HG03432 (cell line): ENCODE results near the gene RAD51C.
A peak's percentile ranks its signal among the peaks of the same experiment; 100 is the strongest.
"Not testable (repeated sequence)": the region's sequence is repeated elsewhere in the genome, so short reads cannot be mapped to it uniquely, and the experiment has no call there.

Experiments used
- ATAC-seq: cut with Tn5 transposase; IDR thresholded peaks from one replicate; pipeline ENCODE4 v1.9.1; 2021; ENCODE audit warnings: mild to moderate bottlenecking, moderate library complexity; ENCODE audit not compliant: unreplicated experiment

Gene RAD51C

GRCh38 chr17:58734040-58734439 is 41.6 kb downstream of the RAD51C start:
- no peak for ATAC-seq

GRCh38 chr17:58734811-58735210 is 42.4 kb downstream of the RAD51C start:
- ATAC-seq, result no peak

DNA sequence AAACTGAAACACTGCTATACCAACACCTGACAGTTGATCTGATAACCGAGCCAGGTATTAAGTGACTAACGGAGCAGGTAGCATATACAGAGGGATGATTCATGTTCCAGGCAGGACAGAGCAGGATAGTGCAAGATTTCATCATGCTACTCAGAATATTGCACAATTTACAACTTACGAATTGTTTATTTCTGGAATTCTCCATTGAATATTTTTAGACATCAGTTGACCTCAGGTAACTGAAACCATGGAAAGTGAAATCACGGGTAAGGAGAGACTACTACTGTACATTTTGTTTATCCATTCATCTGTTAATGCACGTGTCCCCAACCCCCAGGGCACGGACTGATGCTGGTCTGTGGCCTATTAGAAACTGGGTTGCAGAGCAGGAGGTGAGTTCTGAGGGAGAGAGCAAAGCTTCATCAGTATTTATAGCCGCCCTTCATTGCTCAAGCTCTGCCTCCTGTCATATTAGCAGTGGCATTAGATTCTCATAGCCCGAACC is 48.8 kb downstream of the RAD51C start:
- ATAC-seq, result no peak

GRCh38 chr17:58747674-58748073 is 55.3 kb downstream of the RAD51C start:
- ATAC-seq, result no peak

DNA sequence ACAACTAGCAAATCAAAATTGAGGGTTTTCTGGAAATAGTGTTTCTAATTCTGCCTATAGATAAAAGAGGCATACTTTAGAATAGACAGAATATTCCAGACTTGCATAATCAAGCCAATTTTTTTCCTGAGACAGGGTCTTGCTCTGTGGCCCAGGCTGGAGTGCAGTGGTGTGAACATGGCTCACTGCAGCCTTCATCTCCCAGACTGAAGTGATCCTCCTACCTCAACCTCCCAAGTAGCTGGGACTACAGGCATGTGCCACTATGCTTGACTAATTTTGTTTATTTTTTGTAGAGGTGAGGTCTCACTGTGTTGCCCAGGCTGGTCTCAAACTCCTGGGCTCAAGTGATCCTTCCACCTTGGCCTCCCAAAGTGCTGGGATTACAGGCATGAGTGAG is 57.2 kb downstream of the RAD51C start:
- not testable (repeated sequence) for ATAC-seq

DNA sequence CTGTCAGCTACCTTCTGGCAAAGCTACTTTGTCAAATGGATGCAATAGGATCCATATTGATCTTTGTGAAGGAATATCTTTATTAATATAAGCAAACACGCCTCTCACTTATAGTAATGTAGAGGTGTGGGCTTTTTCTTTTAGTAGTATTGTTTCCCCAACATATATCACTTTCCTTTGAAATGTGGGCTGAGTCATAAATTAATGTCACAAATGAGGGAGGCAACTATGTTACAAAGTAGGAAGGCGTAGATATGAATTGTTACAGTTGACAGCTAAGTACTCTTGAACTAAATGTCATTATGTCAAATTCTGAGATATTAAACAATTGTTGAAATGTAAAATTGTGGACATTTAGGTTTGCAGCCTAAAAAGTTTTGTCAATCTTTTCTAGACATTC is 60.6 kb downstream of the RAD51C start:
- ATAC-seq, result no peak

- ATAC-seq, result peak; percentile 10
These were observed 62.8 kb downstream of the RAD51C start for GRCh38 chr17:58755269-58755576.

GRCh38 chr17:58755577-58756245 is 63.3 kb downstream of the RAD51C start, which contains the start of gene PPM1E:
Gene PPM1E (plus strand): TSS chr17:58755854.
- peak; percentile 60 for ATAC-seq

DNA sequence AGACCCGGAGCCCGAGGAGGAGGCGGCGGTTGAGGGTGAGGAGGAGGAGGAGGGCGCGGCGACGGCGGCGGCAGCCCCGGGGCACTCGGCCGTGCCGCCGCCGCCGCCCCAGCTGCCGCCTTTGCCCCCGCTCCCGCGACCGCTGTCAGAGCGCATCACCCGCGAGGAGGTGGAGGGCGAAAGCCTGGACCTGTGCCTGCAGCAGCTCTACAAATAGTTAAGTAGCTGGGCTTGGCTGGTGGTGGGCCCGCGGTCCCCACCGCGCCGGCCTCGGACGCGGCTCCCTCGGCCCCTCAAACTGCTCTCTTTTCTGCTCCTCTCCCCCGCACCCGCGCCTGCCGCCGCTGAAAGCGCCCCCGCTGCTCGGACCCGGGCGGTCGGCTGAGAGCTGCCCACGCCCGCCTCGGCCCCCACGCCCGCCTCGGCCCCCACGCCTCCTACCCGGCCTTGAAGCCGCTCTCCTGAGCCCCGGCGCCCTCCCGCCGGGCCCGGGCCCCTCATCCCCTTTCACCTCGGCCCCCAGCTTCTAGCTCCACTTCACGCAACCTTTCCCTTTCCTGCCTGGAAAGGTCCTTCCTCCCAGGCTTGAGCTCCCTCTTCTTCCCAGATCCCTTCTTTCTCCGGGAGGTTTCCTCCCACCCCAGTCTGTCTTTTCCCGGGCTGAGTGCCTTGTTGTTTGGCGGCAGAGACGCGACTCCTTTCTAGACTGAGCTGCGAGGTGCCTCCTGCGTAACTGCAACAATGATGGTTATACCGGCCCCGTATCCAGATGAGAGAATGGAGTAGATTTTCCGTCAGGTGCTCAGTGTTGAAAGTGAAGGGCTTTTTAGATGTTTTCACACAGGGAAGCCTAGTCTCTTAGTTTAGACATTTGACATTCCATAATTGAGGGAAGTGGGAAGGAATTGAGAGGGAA is 64.1 kb downstream of the RAD51C start:
- ATAC-seq, result no peak

DNA sequence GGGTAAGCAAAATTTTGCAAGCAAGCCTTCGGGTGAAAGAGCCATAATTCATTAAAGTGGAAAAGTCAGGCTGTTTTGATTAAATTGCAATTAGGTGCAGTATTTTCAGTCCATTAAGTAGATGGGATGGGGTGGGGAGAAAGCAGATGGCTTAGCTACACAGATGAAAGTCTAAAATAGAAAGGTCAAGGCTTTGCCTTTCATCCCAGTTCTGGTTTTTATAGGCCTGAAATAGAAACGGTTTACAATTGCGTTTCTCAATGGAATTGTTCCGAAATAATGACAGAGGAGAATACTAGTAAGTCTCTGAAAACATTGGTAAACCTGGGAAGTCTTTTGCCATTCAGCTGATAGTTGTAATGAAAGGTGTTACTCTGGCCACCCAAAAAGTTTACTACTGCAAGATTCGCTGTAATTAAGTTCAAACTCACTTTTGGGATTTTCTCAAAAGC is 64.8 kb downstream of the RAD51C start:
- no peak for ATAC-seq

- no peak for ATAC-seq
These were observed 66.5 kb downstream of the RAD51C start for GRCh38 chr17:58758890-58759289.

GRCh38 chr17:58759522-58759921 is 67.1 kb downstream of the RAD51C start:
- ATAC-seq, result no peak

DNA sequence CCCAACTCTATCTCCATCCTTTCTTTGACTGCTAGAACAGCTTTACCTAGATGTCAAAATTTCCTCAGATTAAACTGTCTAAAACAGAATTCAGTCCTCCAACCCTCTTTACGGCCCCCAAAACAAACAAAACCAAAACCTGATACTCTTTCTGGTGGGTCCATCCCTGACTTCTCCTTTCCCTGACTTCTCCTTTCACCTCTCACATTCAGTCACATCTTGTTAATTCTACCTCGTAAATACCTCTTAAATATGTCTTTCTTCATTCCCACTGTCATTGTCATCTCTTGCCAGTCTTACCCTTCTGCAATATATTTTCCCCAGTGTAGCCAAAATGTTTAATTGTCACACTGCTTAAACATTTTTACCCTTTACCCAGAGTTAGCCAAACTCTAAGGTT is 67.8 kb downstream of the RAD51C start:
- ATAC-seq, result no peak

- ATAC-seq, result no peak
These were observed 70.9 kb downstream of the RAD51C start for GRCh38 chr17:58763263-58763662.

DNA sequence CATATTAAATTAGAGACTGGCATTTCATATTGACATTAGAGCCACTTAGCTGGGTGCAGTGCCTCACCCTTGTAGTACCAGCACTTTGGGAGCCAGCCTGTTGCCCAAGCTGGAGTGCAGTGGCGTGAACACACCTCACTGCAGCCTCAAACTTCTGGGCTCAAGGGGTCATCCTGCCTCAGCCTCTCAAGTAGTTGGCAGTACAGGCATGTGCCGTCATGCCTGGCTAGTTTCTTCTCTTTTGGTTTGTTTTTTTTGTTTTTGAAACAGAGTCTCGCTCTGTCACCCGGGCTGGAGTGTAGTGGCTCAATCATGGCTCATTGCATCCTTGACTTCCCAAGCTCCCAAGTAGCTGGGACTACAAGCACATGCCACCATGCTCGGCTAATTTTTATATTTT is 72.0 kb downstream of the RAD51C start:
- ATAC-seq, result no peak

GRCh38 chr17:58778482-58778881 is 86.1 kb downstream of the RAD51C start:
- ATAC-seq, result not testable (repeated sequence)

DNA sequence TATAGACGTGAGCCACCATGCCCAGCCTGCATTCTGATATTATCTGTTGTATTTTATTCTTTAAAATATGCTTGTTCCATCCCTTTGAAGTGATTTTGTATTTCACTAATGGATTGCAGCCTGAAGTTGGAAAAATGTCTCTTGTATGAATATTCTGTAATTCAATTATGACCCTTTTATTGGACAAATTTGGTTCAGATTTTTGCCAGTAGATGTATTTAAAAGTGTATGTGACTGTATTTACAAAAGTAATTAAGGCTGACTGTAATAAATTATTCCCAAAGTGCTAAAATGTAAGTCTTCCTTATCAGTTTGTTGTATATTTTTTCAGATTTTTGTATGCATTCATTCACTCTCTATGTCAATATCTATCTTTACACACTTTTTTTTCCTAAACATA is 87.0 kb downstream of the RAD51C start:
- no peak for ATAC-seq

DNA sequence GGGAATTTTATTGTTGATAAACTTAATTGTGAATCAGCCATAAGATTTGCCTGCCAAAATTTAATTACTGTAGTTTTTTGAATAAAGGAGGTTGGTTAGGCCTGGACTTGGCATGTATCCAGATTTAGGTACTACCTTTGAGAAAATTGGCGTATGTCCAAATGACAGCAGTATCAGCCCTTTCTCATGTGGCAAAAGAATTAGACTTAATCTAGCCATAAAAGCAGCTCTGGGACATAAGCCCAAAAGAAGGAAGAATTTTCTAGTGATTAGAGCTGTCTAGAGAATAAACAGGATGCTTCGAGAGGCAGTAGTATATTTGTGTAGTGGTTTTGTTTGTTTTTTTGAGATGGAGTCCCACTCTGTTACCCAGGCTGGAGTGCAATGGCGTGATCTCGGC is 91.0 kb downstream of the RAD51C start:
- ATAC-seq, result no peak

- ATAC-seq, result no peak
These were observed 92.7 kb downstream of the RAD51C start for GRCh38 chr17:58785097-58785496.
